ENCODE results near the gene ANO10.

GRCh38 chr3:43423639-43424038 lies 198.2 kb downstream of the ANO10 start:
- no peak for TF ChIP-seq CTCF (IDR thresholded peaks at IDR 0.05)
- TF ChIP-seq POLR2A (IDR thresholded peaks at IDR 0.05) = no peak

Data from thyroid gland (tissue), 4 donors.